ENCODE measurements around the gene TEX13D.
"Not testable (repeated sequence)": the region's sequence is repeated elsewhere in the genome, so short reads cannot be mapped to it uniquely, and the experiment has no call there.

The TEX13D gene
- total RNA-seq: 0 to 0.14 (median 0.05) reads per million in 3 experiments

GRCh38 chrX:124332481-124333424, at the start of gene TEX13D:
Gene TEX13D (plus strand): TSS chrX:124332660. CDS start chrX:124332918, 258 bp downstream.
- no peak for DNase-seq

- no peak for DNase-seq
These were observed 43.0 kb upstream of the TEX13D start for GRCh38 chrX:124289443-124289842.

- no peak for DNase-seq
These were observed 38.6 kb upstream of the TEX13D start for GRCh38 chrX:124293810-124294209.

GRCh38 chrX:124299323-124299722, 33.1 kb upstream of the TEX13D start:
- not testable (repeated sequence) for DNase-seq

GRCh38 chrX:124300405-124300804, 32.1 kb upstream of the TEX13D start:
- DNase-seq: peak; percentile 26

GRCh38 chrX:124307253-124307907, 25.1 kb upstream of the TEX13D start:
- no peak for DNase-seq

- DNase-seq: no peak
These were observed 6.7 kb upstream of the TEX13D start for GRCh38 chrX:124325732-124326131.

GRCh38 chrX:124328765-124329164, 3.7 kb upstream of the TEX13D start:
- DNase-seq: no peak

GRCh38 chrX:124333862-124334261, 1.4 kb downstream of the TEX13D start:
- no peak for DNase-seq

- DNase-seq: not testable (repeated sequence)
These were observed 2.1 kb downstream of the TEX13D start for GRCh38 chrX:124334555-124334954.

- DNase-seq: no peak
These were observed 3.1 kb downstream of the TEX13D start for GRCh38 chrX:124335598-124335997.

- no peak for DNase-seq
These were observed 5.5 kb downstream of the TEX13D start for GRCh38 chrX:124337916-124338315.

GRCh38 chrX:124338733-124339514, 6.5 kb downstream of the TEX13D start:
- DNase-seq: peak; percentile 41

GRCh38 chrX:124341396-124342132, 9.1 kb downstream of the TEX13D start:
- no peak for DNase-seq

GRCh38 chrX:124342174-124342867, 9.9 kb downstream of the TEX13D start:
- DNase-seq: no peak

- peak; percentile 13 for DNase-seq
These were observed 10.6 kb downstream of the TEX13D start for GRCh38 chrX:124343016-124343415.

- no peak for DNase-seq
These were observed 11.8 kb downstream of the TEX13D start for GRCh38 chrX:124344246-124344645.

GRCh38 chrX:124346117-124346876, 13.8 kb downstream of the TEX13D start, which contains the start of gene SH2D1A:
Gene SH2D1A (plus strand): TSS chrX:124346563. CDS start chrX:124346643, 80 bp downstream.
- peak; percentile 44 for DNase-seq

- DNase-seq: no peak
These were observed 14.4 kb downstream of the TEX13D start for GRCh38 chrX:124346877-124347241.

GRCh38 chrX:124347242-124347641, 14.8 kb downstream of the TEX13D start:
- peak; percentile 12 for DNase-seq

GRCh38 chrX:124348182-124348581, 15.7 kb downstream of the TEX13D start:
- no peak for DNase-seq

Measured in central memory CD4-positive, alpha-beta T cell (primary cell).